Stimulated activated CD4-positive, alpha-beta T cell treated with anti-CD3 and anti-CD28 coated beads, Interleukin-1b, Interleukin-23, amount 100 ng/mL, for 1 hour (primary cell): ENCODE data around the gene CTPS2.
A peak's percentile ranks its signal among the peaks of the same experiment; 100 is the strongest.
"Not testable (repeated sequence)": the region's sequence is repeated elsewhere in the genome, so short reads cannot be mapped to it uniquely, and the experiment has no call there.

ENCODE experiments used
- DNase-seq, 2 donors: peaks; one replicate each; pipeline ENCODE4 v3.0.0-alpha.2; 2020; ENCODE audit warnings: low read depth in 2 of 2

CTPS2 gene

GRCh38 chrX:16712548-16713155 is at the start of gene CTPS2:
CTPS2 (minus strand) TSS chrX:16712669; CDS start chrX:16702902, 9,767 bp downstream.
- DNase-seq, result no peak

GRCh38 chrX:16761500-16761899 is 49.0 kb upstream of the CTPS2 start:
- DNase-seq, result not testable (repeated sequence)

- DNase-seq, result no peak
Observed at GRCh38 chrX:16756724-16757123, 44.3 kb upstream of the CTPS2 start.

DNA sequence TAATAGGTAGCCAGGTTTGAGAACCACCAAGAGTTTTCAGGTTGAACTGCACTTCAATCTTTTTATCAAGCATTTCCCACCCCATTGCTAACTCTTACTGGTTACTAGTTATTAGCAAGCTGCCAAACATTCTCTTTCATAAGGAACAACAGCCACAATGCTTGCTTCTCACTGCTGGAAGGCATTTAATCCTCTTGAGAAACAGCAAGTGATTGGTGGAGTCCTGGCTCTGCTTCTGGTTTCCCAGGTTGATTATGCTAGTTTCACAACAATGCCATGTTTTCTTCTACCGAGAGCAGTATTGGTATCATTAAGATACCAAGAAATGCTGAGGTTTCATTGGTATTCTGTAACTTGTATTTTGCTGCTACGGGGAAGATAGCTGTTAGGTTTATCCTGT is 41.5 kb upstream of the CTPS2 start:
- no peak for DNase-seq

GRCh38 chrX:16750136-16750535 is 37.7 kb upstream of the CTPS2 start:
- no peak for DNase-seq

- DNase-seq, result no peak
Observed at GRCh38 chrX:16748425-16748824, 36.0 kb upstream of the CTPS2 start.

- DNase-seq, result no peak
Observed at GRCh38 chrX:16745659-16746058, 33.2 kb upstream of the CTPS2 start.

DNA sequence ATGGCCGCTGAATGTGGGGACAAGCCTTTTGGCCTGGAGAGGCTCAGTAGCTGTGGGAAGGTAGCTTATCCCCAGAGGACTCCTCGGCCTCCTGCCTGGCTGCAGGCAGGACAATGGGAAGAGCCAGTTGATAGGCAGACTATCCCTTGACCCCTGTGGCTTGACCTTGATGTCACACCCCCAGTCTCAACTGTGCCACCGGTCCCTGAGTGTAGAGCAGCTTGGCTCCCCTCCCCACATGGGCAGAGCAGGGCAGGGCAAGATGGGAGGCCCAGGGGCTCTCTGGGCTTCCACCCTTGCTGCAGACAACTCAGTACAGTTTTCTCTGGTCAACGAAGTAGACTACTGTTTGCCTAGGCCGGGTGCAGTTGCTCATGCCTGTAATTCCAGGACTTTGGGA is 32.6 kb upstream of the CTPS2 start:
- DNase-seq, result no peak

- no peak for DNase-seq
Observed at GRCh38 chrX:16743604-16744325, 31.3 kb upstream of the CTPS2 start.

DNA sequence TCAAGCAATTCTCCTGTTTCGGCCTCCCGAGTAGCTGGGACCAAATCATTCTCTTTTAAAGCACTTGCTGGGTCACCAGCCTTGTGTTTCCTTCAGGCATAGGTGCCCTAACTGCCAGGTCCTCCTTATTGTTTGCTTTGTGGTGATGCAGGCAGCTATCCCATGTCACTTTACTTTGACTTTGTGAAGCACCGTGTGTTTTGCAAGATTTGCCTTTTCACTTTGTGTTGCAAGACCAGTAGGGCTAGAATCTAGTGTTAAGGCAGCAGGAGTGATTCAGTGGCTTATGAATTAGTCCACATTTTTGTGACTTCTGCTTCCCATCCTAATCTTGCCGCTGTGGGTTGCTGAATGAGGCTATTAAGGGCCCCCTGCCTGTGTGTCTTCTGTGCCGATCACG is 27.1 kb upstream of the CTPS2 start:
- DNase-seq, result no peak

GRCh38 chrX:16737024-16737423 is 24.6 kb upstream of the CTPS2 start:
- DNase-seq, result no peak

DNA sequence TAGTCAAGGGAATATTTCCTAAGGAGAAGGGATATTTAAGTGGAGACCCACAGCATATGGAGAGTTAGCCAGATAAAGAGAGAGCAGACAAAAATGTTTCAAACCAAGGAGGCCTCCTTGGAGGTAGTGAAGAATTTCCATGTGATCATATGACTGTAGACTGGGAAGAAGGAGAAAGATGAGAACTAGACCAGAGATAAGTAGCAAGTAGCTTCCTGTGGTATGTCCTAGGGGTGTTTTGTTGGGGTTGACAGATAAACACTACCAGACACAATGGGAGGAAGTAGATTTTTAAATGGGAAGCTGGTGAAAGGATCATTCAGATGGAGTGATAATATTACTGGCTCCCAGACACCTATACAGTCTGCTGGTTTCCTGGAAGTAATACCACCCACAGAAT is 20.5 kb upstream of the CTPS2 start:
- DNase-seq, result no peak

- no peak for DNase-seq
Observed at GRCh38 chrX:16730450-16730849, 18.0 kb upstream of the CTPS2 start.

DNA sequence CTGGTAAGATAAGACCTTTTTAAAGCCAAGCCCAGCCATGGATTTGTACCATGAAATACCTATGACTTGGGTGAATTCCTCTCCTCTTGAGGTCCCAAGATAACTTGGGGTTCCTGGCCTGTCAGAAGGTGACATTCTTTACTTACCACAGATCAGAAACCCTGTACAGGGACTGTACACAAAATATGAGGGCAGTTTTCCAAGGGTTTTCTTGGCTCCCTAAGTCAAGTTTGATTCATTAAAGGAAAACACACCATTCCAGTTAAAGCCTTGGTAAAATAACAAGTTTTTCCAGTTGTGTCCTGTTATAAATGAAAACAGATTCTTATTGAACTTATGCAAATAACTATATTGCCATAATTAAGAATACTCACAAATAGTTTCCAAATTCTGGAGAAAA is 15.2 kb upstream of the CTPS2 start:
- no peak for DNase-seq

DNA sequence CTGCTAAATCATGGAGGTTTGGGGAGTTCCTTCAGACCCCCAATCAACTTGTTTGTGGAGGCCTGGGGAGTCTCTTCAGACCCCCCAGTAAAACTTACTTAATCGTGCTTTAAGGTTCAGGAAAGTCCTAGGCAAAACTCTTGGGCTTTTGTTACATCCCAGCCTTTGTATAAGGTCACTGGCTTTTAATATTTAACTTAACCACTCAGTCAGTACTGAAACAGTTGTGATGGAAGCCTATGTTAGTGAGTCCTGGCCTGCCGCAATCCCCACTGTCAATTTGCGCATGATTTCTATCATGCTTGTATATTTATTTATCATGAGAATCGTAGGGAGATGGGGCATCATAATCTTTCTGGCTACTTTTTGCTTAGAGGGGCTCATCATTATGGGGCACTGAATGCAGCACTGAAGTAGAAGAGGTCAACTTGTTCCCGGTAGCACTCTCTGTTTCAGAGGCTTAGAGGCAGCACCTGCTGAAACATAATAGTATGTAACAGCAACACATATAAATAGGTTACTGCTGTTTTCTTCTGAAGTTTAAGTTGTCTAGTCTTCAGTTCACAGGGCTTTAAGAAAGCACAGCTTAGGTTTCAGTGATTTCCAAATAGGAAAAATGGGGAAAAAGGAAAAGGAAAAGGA is 14.0 kb upstream of the CTPS2 start:
- not testable (repeated sequence) for DNase-seq

GRCh38 chrX:16725072-16725471 is 12.6 kb upstream of the CTPS2 start:
- DNase-seq, result no peak

DNA sequence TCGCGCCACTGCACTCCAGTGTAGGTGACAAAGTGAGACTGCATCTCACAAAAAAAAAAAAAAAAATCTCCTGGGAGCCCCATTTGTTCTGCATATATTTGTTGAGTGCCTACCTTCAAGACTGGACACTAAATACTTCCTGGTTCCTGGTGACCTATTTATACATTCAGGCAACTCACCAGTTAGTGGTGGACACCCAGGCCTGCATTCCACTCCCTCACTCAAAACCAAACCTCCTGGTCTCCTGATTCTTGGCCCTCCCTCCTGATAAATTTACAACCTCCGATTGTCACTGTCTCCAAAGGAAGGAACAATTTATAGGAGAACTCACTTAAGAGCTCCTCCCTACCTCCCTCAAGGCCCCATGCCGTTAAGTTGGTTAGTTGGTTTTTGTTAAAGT is 10.0 kb upstream of the CTPS2 start:
- no peak for DNase-seq

GRCh38 chrX:16719334-16720084 is 7.0 kb upstream of the CTPS2 start, which contains the start of gene SYAP1:
SYAP1 (plus strand) TSS chrX:16719612; CDS start chrX:16719725, 113 bp downstream.
- peak; percentile 65 to 78 for DNase-seq

GRCh38 chrX:16718824-16719333 is 6.4 kb upstream of the CTPS2 start:
- no peak for DNase-seq

- not testable (repeated sequence) for DNase-seq
Observed at GRCh38 chrX:16716451-16716850, 4.0 kb upstream of the CTPS2 start.

GRCh38 chrX:16715638-16716037 is 3.2 kb upstream of the CTPS2 start:
- not testable (repeated sequence) for DNase-seq

DNA sequence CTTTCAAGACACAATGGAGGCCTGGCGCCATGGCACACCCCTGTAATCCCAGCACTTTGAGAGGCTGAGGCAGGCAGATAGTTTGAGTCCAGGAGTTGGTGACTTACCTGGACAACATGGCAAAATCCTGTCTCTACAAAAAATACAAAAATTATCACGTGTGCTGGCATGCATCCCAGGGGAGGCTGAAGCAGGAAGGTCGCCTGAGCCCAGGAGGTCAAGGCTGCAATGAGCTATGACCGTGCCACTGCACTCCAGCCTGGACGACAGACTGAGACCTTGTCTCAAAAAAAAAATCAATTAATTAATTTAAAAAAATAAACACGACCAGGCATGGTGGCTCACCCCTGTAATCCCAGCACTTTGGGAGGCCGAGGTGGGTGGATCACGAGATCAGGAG is 2.0 kb upstream of the CTPS2 start:
- DNase-seq, result no peak
